GM12878 (cell line): ENCODE measurements around the gene NUMA1. TPM values are rescaled to one million over a fixed set of nuclear protein-coding genes. Genes with fewer than 3 reads are reported as not detected.

Experiments
- ATAC-seq: fragments of 200-7000 bp; cut with Tn5 transposase; 3 replicates; pipeline ENCODE4 v1.9.1; 2020; ENCODE audit warnings: mild to moderate bottlenecking, moderate library complexity
- BruUV-seq: library from RNA; stranded (reverse); fragments of 400-500 nt; replicated peaks from 2 replicates; lab custom pipeline; 2021; lab: Mats Ljungman, UMichigan
- CTCF ChIA-PET: fragments of 300-600 bp; sonication (Branson Sonifier 250); formaldehyde crosslinking; extraction: SDS; loops from one replicate; lab custom pipeline; 2021; ENCODE audit warnings: inconsistent platforms; lab: Yijun Ruan, JAX
- POLR2A ChIA-PET: fragments of 350-600 bp; formaldehyde crosslinking; extraction: SDS; loops from one replicate; lab custom pipeline; 2021; ENCODE audit warnings: inconsistent platforms; lab: Charles Lee
- RAD21 ChIA-PET: fragments of 300-600 bp; sonication (Branson Sonifier 250); formaldehyde crosslinking; loops from one replicate; lab custom pipeline; 2023; ENCODE audit warnings: antibody characterized with exemption; ENCODE audit not compliant: unreplicated experiment; lab: Charles Lee
- SMC1A ChIA-PET: fragments of 300-600 bp; sonication (Branson Sonifier 250); formaldehyde crosslinking; loops from one replicate; lab custom pipeline; 2023; ENCODE audit not compliant: unreplicated experiment, uncharacterized antibody; lab: Charles Lee
- DNase-seq: peaks from one replicate; pipeline ENCODE4 v3.0.0-alpha.2; 2011; ENCODE audit warnings: low read depth, low spot score
- FAIRE-seq: peaks from 3 replicates; lab custom pipeline; 2011; peaks lifted over from hg19 to GRCh38; lab: Jason Lieb, UNC
- H2AFZ ChIP-seq: 2 replicates; pipeline ENCODE4 v1.6.0; 2011; ENCODE audit warnings: low read depth, low read length, control low read depth; ENCODE audit not compliant: control insufficient read depth
- H3K27ac ChIP-seq: 2 replicates; pipeline ENCODE4 v1.5.1; 2011; ENCODE audit warnings: control low read depth; ENCODE audit not compliant: control insufficient read depth, insufficient read depth
- H3K27me3 ChIP-seq, 2 experiments: replicated peaks in 1 of 2; 2 replicates each; pipeline versions ENCODE4 v1.6.0 to v1.6.1; 2011; ENCODE audit warnings: low read length in 1 of 2; ENCODE audit not compliant: control insufficient read depth in 2 of 2, insufficient read depth in 2 of 2
- H3K36me3 ChIP-seq, 2 experiments: 2 replicates each; pipeline ENCODE4 v1.5.1; 2011; ENCODE audit warnings: low read length in 1 of 2; ENCODE audit not compliant: control insufficient read depth in 2 of 2, insufficient read depth in 2 of 2
- H3K4me1 ChIP-seq: 2 replicates; pipeline ENCODE4 v1.6.1; 2011; ENCODE audit warnings: mild to moderate bottlenecking, low read length, moderate library complexity, mixed read lengths; ENCODE audit not compliant: control insufficient read depth, insufficient read depth
- H3K4me2 ChIP-seq: 2 replicates; pipeline ENCODE4 v1.6.0; 2011; ENCODE audit warnings: control low read depth; ENCODE audit not compliant: control insufficient read depth, insufficient read depth
- H3K4me3 ChIP-seq: fragments of 200-600 bp; sonication (generic); 2 replicates; pipeline ENCODE4 v1.5.1; 2016
- H3K79me2 ChIP-seq: 2 replicates; pipeline ENCODE4 v1.6.0; 2011; ENCODE audit warnings: low read length; ENCODE audit not compliant: control insufficient read depth, insufficient read depth
- H3K9ac ChIP-seq: 2 replicates; pipeline ENCODE4 v1.8.0; 2011; ENCODE audit warnings: low read length, control low read depth, mixed read lengths; ENCODE audit not compliant: control insufficient read depth, insufficient read depth
- H3K9me3 ChIP-seq: replicated peaks from 3 replicates; pipeline ENCODE4 v1.5.1; 2011; ENCODE audit warnings: mild to moderate bottlenecking, low read length; ENCODE audit not compliant: control insufficient read depth, insufficient read depth
- H4K20me1 ChIP-seq: 2 replicates; pipeline ENCODE4 v1.6.0; 2011; ENCODE audit not compliant: control insufficient read depth, insufficient read depth
- ASH2L ChIP-seq: fragments of 300-600, 200-600 bp; sonication (generic); IDR thresholded peaks from 2 replicates; pipeline ENCODE4 v1.6.1; 2017; ENCODE audit warnings: low read depth, mild to moderate bottlenecking, borderline replicate concordance
- MLLT1 ChIP-seq: fragments of 450-650 bp; IDR thresholded peaks from 2 replicates; pipeline ENCODE4 v1.6.1; 2016; ENCODE audit warnings: mild to moderate bottlenecking
- RAD21 ChIP-seq: IDR thresholded peaks from 2 replicates; pipeline ENCODE4 v1.6.1; 2011; ENCODE audit warnings: mild to moderate bottlenecking, low read depth, low read length, moderate library complexity; ENCODE audit not compliant: insufficient read depth
- RAD51 ChIP-seq: fragments of 450-650 bp; IDR thresholded peaks from 2 replicates; pipeline ENCODE4 v1.6.1; 2016; ENCODE audit warnings: moderate library complexity, mild to moderate bottlenecking, inconsistent platforms
- RB1 ChIP-seq: fragments of 450-650 bp; formaldehyde crosslinking; IDR thresholded peaks from 2 replicates; pipeline ENCODE4 v1.6.1; 2017; ENCODE audit warnings: mild to moderate bottlenecking, borderline replicate concordance
- SMAD1 ChIP-seq: fragments of 450-650 bp; IDR thresholded peaks from 2 replicates; pipeline ENCODE4 v1.6.1; 2018; ENCODE audit warnings: mild to moderate bottlenecking, low read depth; ENCODE audit not compliant: partially characterized antibody
- SMAD5 ChIP-seq: IDR thresholded peaks from 2 replicates; pipeline ENCODE4 v1.6.1; 2016; ENCODE audit warnings: antibody characterized with exemption, low read depth
- SMARCA5 ChIP-seq: fragments of 450-650 bp; IDR thresholded peaks from 2 replicates; pipeline ENCODE4 v1.6.1; 2017; ENCODE audit warnings: mild to moderate bottlenecking
- SMC3 ChIP-seq: IDR thresholded peaks from 2 replicates; pipeline ENCODE4 v1.6.1; 2011; ENCODE audit warnings: low read length, improper control_type of control experiment, borderline replicate concordance
- SP1 ChIP-seq: IDR thresholded peaks from one replicate; pipeline ENCODE4 v1.6.1; 2011; ENCODE audit warnings: low read depth, low read length
- SRF ChIP-seq, 2 experiments: IDR thresholded peaks; 2 replicates each; pipeline ENCODE4 v1.6.1; 2011; ENCODE audit warnings: low read depth in 2 of 2, low read length in 2 of 2, mild to moderate bottlenecking in 1 of 2, moderate library complexity in 1 of 2
- TAF1 ChIP-seq: IDR thresholded peaks from 2 replicates; pipeline ENCODE4 v1.6.1; 2011; ENCODE audit warnings: mild to moderate bottlenecking, low read depth, low read length, borderline replicate concordance
- ZBED1 ChIP-seq: IDR thresholded peaks from 2 replicates; pipeline ENCODE4 v1.6.1; 2016; ENCODE audit warnings: borderline replicate concordance
- ZNF207 ChIP-seq: fragments of 450-650 bp; IDR thresholded peaks from 2 replicates; pipeline ENCODE4 v1.6.1; 2014; ENCODE audit warnings: antibody characterized with exemption, mild to moderate bottlenecking, borderline replicate concordance
- WGBS: methylation state at CpG from one replicate; pipeline ENCODE4 v1.1.6; 2016; ENCODE audit warnings: low lambda C conversion rate; ENCODE audit not compliant: insufficient replicate concordance, insufficient coverage; ENCODE audit errors: missing lambda C conversion rate; 5-methylcytosine and 5-hydroxymethylcytosine counted together
- in situ Hi-C: fragments of 300-500 bp; cut with MboI; formaldehyde crosslinking; loops from 9 replicates; pipeline ENCODE4 v1.14.3; 2018; ENCODE audit warnings: mixed read lengths
- intact Hi-C: fragments of 100-400 bp; cut with micrococcal nuclease; formaldehyde crosslinking; loops from one replicate; pipeline ENCODE4 v1.14.2; 2022; ENCODE audit not compliant: unreplicated experiment
- polyA plus RNA-seq, 11 experiments: library from polyadenylated mRNA; depleted of rRNA in 4 of 11; unstranded in 6 of 11; stranded (reverse) in 5 of 11; fragments of >200 nt; fragmentation: Nextera tagmentation in 4 of 11; fragmentation: Illumina TruSeq in 1 of 11; extraction: Ambion mirVana in 4 of 11; extraction: Trizol in 1 of 11; gene quantifications; 1 replicate in 1 of 11; 2 replicates in 10 of 11; pipeline versions ENCODE4 v1.2.1 to v1.2.3, GENCODE V29; 2011 to 2016; ENCODE audit warnings: inconsistent platforms in 2 of 11, missing spikeins in 2 of 11, low read depth in 1 of 11
- total RNA-seq, 4 experiments: library from RNA; depleted of rRNA in 3 of 4; stranded (reverse); fragments of >200 nt in 3 of 4; fragmentation: Illumina TruSeq in 1 of 4; extraction: Trizol in 1 of 4; gene quantifications; 2 replicates each; pipeline versions ENCODE4 v1.2.1 to v1.2.3, GENCODE V29; 2013 to 2021
- TF ChIP-seq, protein P1 (sequence below): IDR thresholded peaks from 2 replicates; pipeline ENCODE4 v1.6.1; 2012; ENCODE audit warnings: mild to moderate bottlenecking, low read depth, low read length
- TF ChIP-seq, protein P2 (sequence below): fragments of 450-650 bp; IDR thresholded peaks from 2 replicates; pipeline ENCODE4 v1.6.1; 2017; ENCODE audit warnings: mild to moderate bottlenecking, moderate library complexity

Gene NUMA1
- total and polyA plus RNA-seq, 10 of the 15 experiments (the other 5 are each of a cell fraction or from before 2014, with no cell fraction given) = 5.5 to 111 (median 61.0) TPM

DNA sequence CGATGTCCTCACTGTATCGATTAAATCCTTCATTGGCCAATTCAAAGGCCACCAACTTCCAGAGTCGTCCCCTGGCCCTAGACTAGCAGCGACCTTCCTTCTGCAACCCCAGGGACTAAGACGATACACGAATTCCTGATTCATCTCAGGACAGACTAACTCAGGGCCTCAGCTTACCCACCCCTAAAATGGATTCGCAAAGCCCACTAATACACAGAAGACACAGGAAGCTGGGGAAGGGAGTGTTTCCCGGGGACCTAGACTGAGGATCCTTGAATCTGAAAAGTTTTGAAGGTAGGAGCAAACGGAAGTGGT is 22.2 kb upstream of the NUMA1 start:
- H3K36me3 ChIP-seq = peaks cover 11 to 14% of the 10 kb centered on the region in 2 experiments; a peak in 3 of 4 replicates
- ChIA-PET SMC1A (interaction anchor here (0.9 to 14.0 kb wide), 8 partner anchors 9 to 328 kb away, joined by 3 to 245 read pairs (median 8); no protein-coding TSS in a partner anchor), POLR2A (interaction anchor here (0.6 to 2.4 kb wide), 6 partner anchors 8 to 67 kb away, joined by 3 to 13 read pairs (median 4); partner anchors contain the start of gene ANAPC15), CTCF (interaction anchor here (0.6 to 14.0 kb wide), 6 partner anchors 10 to 1877 kb away, joined by 4 to 416 read pairs (median 11); no protein-coding TSS in a partner anchor), RAD21 (no interaction called here)
- H3K9ac ChIP-seq = peak overlapping the region; percentile 99
- ATAC-seq = no peak
- no peak for DNase-seq
- under 1% methylated on average over 9 of the region's 9 CpGs for WGBS
- H3K4me1 ChIP-seq = peaks cover 21% of the 10 kb centered on the region
- peaks cover 44% of the 10 kb centered on the region for H3K79me2 ChIP-seq
- peak overlapping the region; percentile 94 for H3K4me3 ChIP-seq
- peak overlapping the region; percentile 90 for H3K27ac ChIP-seq
- no peaks in the 10 kb centered on the region for H3K9me3 ChIP-seq
- intact Hi-C loops = no loop called here
- FAIRE-seq = no peak
- peak overlapping the region; percentile 95 for H3K4me2 ChIP-seq
- no peaks in the 10 kb centered on the region for H3K27me3 ChIP-seq
- in situ Hi-C loops = no loop called here
- BruUV-seq = no TSS peak
- H4K20me1 ChIP-seq = no peaks in the 10 kb centered on the region
- H2AFZ ChIP-seq = peak overlapping the region; percentile 55
- TF ChIP-seq RAD51 (no peak), SMAD5 (no peak), RAD21 (no peak), SP1 (no peak), ASH2L (no peak), ZNF207 (no peak), TAF1 (no peak), RB1 (no peak), SMARCA5 (peak; percentile 71), SRF (IDR thresholded peaks at IDR 0.05; ENCODE audit: low read depth in 2 of 2, low read length in 2 of 2) (no peak), ZBED1 (no peak), SMAD1 (no peak), MLLT1 (0 out of 2 replicates have a peak, but pooled peaks have one; percentile 23), SMC3 (no peak)
- TF ChIP-seq, protein P1, sequence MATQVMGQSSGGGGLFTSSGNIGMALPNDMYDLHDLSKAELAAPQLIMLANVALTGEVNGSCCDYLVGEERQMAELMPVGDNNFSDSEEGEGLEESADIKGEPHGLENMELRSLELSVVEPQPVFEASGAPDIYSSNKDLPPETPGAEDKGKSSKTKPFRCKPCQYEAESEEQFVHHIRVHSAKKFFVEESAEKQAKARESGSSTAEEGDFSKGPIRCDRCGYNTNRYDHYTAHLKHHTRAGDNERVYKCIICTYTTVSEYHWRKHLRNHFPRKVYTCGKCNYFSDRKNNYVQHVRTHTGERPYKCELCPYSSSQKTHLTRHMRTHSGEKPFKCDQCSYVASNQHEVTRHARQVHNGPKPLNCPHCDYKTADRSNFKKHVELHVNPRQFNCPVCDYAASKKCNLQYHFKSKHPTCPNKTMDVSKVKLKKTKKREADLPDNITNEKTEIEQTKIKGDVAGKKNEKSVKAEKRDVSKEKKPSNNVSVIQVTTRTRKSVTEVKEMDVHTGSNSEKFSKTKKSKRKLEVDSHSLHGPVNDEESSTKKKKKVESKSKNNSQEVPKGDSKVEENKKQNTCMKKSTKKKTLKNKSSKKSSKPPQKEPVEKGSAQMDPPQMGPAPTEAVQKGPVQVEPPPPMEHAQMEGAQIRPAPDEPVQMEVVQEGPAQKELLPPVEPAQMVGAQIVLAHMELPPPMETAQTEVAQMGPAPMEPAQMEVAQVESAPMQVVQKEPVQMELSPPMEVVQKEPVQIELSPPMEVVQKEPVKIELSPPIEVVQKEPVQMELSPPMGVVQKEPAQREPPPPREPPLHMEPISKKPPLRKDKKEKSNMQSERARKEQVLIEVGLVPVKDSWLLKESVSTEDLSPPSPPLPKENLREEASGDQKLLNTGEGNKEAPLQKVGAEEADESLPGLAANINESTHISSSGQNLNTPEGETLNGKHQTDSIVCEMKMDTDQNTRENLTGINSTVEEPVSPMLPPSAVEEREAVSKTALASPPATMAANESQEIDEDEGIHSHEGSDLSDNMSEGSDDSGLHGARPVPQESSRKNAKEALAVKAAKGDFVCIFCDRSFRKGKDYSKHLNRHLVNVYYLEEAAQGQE = no peak
- TF ChIP-seq, protein P2, sequence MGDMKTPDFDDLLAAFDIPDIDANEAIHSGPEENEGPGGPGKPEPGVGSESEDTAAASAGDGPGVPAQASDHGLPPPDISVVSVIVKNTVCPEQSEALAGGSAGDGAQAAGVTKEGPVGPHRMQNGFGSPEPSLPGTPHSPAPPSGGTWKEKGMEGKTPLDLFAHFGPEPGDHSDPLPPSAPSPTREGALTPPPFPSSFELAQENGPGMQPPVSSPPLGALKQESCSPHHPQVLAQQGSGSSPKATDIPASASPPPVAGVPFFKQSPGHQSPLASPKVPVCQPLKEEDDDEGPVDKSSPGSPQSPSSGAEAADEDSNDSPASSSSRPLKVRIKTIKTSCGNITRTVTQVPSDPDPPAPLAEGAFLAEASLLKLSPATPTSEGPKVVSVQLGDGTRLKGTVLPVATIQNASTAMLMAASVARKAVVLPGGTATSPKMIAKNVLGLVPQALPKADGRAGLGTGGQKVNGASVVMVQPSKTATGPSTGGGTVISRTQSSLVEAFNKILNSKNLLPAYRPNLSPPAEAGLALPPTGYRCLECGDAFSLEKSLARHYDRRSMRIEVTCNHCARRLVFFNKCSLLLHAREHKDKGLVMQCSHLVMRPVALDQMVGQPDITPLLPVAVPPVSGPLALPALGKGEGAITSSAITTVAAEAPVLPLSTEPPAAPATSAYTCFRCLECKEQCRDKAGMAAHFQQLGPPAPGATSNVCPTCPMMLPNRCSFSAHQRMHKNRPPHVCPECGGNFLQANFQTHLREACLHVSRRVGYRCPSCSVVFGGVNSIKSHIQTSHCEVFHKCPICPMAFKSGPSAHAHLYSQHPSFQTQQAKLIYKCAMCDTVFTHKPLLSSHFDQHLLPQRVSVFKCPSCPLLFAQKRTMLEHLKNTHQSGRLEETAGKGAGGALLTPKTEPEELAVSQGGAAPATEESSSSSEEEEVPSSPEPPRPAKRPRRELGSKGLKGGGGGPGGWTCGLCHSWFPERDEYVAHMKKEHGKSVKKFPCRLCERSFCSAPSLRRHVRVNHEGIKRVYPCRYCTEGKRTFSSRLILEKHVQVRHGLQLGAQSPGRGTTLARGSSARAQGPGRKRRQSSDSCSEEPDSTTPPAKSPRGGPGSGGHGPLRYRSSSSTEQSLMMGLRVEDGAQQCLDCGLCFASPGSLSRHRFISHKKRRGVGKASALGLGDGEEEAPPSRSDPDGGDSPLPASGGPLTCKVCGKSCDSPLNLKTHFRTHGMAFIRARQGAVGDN = no peak
